HEK293 (cell line): ENCODE measurements around the gene SAMD14.

Experiments
- CTCF ChIP-seq: fragments of 450-650 bp; formaldehyde crosslinking; IDR thresholded peaks from 2 replicates; pipeline ENCODE4 v1.5.1; 2016; ENCODE audit warnings: missing biosample characterization, missing genetic modification characterization
- KLF16 ChIP-seq: fragments of 450-650 bp; formaldehyde crosslinking; IDR thresholded peaks from 2 replicates; pipeline ENCODE4 v1.5.1; 2017; ENCODE audit warnings: missing biosample characterization, missing genetic modification characterization
- MEIS1 ChIP-seq: sonication (generic); formaldehyde crosslinking; IDR thresholded peaks from 2 replicates; pipeline ENCODE4 v1.8.1; 2022; ENCODE audit warnings: missing genetic modification reagents, mild to moderate bottlenecking, borderline replicate concordance
- ZBTB10 ChIP-seq: fragments of 450-650 bp; formaldehyde crosslinking; IDR thresholded peaks from 2 replicates; pipeline ENCODE4 v1.5.1; 2016; ENCODE audit warnings: missing biosample characterization, missing genetic modification characterization
- ZNF394 ChIP-seq: fragments of 450-650 bp; formaldehyde crosslinking; IDR thresholded peaks from 2 replicates; pipeline ENCODE4 v1.5.1; 2016; ENCODE audit warnings: missing biosample characterization, missing genetic modification characterization, mild to moderate bottlenecking, moderate library complexity, borderline replicate concordance
- ZNF423 ChIP-seq: fragments of 450-650 bp; formaldehyde crosslinking; IDR thresholded peaks from 2 replicates; pipeline ENCODE4 v1.5.1; 2016; ENCODE audit warnings: missing biosample characterization, missing genetic modification characterization

DNA sequence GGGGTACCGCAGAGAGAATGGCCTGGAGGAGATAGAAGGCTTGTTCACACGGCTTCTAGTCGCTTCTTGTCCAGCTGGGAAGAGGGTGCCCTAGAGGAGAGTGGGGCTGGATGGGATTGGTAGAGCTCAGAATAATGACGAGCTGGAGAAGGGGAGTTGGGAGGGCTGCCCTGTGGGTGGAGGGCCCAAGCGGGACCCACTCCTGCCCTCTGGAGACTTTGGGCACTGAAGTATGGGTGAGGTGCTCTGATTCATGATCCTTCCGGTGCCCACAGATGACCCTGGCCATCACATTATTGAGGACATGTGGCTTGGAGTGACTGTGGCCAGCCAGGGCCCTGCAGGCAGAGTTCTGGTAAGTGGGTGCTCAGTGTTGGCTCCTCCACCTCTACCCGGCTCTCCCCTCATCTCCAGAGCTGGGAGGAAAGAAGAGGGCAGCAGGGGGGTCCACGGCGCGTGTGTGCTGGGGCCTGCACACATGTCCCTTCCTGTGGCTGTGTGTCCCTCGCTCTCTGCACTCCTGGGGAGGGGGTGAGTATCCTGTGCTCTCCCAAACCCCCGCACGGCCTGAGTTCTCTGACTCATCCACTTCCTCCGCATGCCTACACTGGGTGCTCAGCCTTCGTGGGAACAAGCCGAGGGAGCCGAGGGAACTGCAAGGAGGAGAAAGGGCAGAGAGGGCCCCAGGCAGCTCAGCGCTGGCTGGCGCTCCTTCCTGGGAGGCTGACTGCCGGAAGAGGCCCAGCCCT, 65.5 kb downstream of the SAMD14 start:
- TF ChIP-seq ZBTB10 (tag by site-specific recombination), result no peak
- no peak for TF ChIP-seq CTCF (tag by site-specific recombination)
- TF ChIP-seq KLF16 (tag by site-specific recombination), result no peak
- no peak for TF ChIP-seq ZNF394
- TF ChIP-seq ZNF423 (tag by site-specific recombination), result no peak
- no peak for TF ChIP-seq MEIS1
